Femur (tissue), 1 donor: ENCODE results near the gene RHOXF1.
"Not testable (repeated sequence)": the region's sequence is repeated elsewhere in the genome, so short reads cannot be mapped to it uniquely, and the experiment has no call there.

Source experiments
- DNase-seq: peaks from one replicate; pipeline ENCODE4 v3.0.0-alpha.2; 2017

Gene RHOXF1

GRCh38 chrX:120085553-120086185 is 30.0 kb downstream of the RHOXF1 start:
- not testable (repeated sequence) for DNase-seq

- DNase-seq: not testable (repeated sequence)
These were observed 38.1 kb downstream of the RHOXF1 start, which contains the start of gene RHOXF2B for GRCh38 chrX:120077590-120077989. TSS of gene RHOXF2B (minus strand) at chrX:120077690. CDS start at chrX:120077552, 138 bp downstream.

GRCh38 chrX:120066169-120066568 is 49.5 kb downstream of the RHOXF1 start:
- DNase-seq: not testable (repeated sequence)
